GM19023 (cell line): ENCODE results near the gene SDCCAG8.
A peak's percentile ranks its signal among the peaks of the same experiment; 100 is the strongest.

ENCODE experiments used
- ATAC-seq: cut with Tn5 transposase; IDR thresholded peaks from one replicate; pipeline ENCODE4 v1.9.1; 2021; ENCODE audit warnings: mild to moderate bottlenecking, moderate library complexity; ENCODE audit not compliant: unreplicated experiment

Gene SDCCAG8

DNA sequence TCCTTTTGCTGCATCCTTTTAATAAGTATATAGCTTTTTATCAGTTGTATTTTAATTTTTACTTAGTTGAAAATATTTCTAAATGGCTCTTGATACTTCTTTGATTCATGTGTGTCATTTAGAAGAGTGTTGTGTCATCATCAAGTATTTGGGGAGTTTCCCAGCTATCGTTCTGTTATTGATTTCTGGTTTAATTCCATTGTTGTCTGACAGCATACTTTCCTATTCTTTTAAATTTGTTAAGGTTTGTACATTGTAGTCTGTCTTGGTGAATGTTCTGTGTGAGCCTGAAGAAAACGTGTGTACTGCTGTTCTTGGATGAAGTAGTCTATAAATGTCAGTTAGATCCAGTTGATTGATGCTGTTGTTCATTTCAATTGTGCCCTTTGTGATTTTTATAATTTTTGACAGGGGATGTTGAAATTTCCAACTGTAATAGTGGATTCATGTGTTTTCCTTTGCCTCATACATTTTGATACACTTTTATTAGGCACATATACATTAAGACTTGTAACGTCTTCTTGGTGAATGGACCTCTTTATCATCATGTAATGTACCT, 24.8 kb downstream of the SDCCAG8 start:
- no peak for ATAC-seq

DNA sequence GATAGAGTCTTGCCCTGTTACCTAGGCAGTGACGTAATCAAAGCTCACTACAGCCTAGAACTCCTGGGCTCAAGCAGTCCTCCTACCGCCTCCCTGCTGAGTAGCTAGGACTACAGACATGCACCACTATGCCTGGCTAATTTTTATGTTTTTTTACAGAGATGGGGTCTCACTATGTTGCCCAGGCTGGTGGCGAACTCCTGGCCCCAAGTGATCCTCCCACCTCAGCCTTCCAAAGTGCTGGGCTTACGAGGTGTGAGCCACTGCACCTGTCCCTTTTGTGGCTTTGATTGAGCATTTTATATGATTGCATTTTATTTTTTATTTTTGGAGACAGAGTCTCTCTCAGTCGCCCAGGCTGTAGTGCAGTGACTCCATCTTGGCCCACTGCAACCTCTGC, 25.8 kb downstream of the SDCCAG8 start:
- ATAC-seq, result no peak

DNA sequence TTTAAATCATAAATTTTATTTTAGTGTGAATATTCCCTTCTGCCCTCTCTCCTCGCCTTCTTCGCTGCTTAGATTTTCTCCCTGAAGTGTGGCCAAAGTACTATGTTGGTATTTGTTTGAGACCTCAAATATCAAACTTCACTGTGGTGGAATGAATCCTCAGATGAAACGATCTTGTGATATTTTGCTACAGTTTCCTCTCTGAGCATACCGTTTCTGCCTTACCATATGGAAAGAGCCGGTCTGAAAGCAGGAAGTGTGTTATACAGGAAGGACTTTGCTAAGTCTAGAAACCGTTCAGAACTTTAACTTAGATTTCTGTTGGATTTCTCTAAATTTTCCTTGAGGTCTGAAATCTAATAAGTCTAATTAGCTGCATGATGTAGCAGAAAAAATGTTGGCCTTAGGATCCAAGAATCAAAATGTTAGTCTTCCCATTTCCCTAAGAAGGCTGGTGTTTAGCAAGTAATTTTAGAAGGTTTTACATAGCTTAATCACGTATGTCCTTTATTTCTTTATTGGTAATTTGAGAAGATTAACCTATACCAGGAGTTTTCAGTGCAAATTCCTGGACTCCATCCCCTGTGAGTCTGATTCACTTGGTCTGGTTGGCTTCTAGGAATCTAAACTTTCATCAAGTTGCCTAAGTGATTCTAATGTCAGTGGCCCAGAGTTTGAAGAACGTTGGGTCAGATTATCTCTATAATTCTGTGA, 30.7 kb downstream of the SDCCAG8 start:
- ATAC-seq, result no peak

DNA sequence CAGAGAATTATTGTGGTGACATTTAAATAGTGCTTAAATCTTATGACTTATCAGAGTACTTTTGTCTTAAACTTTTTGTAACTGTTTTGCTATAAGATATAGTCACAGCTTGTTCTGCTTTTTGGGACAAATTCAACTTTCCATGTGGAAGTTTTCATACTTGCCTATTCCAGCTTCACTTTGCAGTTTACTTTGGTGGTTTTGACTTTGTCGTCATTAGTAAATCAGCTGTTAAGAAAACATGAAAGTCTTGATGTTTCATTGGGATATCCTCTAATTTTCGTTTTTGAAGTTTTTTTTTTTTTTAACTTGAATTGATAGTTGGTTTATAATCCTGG, 31.3 kb downstream of the SDCCAG8 start:
- no peak for ATAC-seq

DNA sequence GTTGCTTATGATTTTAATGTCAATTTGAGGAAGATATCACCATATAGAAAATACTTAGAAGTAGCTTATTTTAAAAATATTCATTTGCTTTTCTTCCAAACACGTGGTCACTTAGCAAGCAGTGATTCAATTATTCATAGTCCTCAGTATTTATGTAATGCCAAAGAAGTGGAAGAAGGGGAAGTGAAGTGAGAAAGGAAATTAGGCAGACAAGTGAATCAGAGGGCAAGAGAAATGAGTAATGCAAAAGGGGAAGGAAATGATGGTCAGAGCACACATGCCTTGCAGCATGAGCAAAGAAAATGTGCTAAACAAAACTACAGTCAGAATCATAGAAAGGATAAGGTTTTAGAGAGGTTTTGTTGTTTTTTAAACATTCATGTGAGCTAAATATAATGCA, 31.8 kb downstream of the SDCCAG8 start:
- peak; percentile 90 for ATAC-seq

DNA sequence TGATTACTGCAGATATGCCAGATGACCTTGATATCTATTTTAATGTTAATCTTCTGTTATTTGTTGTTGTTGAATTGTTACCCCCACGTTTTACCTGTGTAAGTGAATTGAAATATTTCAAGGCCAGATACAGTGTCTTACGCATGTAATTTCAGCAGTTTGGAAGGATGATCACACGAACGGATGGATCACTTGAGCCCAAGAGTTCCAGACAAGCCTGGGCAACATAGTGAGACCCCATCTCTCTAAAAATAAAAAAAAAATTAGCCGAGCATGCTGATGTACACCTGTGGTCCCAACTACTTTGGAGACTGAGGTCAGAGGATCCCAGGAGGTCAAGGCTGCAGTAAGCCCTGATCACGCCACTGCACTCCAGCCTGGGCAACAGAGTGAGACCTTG, 32.2 kb downstream of the SDCCAG8 start:
- ATAC-seq, result no peak

DNA sequence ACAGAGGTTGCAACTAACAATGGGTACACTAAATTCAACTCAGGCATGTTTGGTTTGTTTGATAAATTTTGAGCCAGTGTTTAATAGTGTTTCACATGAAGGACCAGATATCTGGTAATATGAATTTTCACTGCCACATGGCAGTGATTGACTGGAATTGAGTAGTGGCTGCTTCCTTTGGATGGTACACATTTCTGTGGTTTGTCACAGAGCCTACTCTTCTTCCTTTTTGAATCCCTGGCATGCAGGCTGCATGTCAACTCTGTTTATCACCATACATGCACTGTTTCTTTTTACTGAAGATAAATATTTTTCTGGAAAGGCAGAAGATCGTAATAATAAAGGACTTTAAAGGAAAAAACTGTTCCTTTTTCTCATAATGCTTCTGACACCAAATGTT, 35.5 kb downstream of the SDCCAG8 start:
- ATAC-seq, result no peak

DNA sequence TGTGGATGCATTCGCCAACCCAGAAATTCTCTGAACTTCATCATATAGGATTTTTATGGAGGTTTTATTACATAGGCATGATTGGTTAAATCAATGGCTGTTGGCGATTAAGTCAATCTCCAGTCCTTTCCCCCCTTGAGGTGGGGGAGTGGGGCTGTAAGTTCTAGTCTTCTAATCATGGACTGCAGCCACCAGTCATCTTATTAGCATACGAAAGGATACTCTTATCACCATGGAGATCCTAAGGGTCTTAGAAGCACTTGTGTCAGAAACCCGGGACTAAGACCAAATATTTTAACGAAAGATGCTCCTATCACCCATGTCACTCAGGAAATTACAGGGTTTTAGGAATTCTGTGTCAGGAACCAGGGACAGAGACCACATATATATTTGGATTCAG, 36.3 kb downstream of the SDCCAG8 start:
- no peak for ATAC-seq

DNA sequence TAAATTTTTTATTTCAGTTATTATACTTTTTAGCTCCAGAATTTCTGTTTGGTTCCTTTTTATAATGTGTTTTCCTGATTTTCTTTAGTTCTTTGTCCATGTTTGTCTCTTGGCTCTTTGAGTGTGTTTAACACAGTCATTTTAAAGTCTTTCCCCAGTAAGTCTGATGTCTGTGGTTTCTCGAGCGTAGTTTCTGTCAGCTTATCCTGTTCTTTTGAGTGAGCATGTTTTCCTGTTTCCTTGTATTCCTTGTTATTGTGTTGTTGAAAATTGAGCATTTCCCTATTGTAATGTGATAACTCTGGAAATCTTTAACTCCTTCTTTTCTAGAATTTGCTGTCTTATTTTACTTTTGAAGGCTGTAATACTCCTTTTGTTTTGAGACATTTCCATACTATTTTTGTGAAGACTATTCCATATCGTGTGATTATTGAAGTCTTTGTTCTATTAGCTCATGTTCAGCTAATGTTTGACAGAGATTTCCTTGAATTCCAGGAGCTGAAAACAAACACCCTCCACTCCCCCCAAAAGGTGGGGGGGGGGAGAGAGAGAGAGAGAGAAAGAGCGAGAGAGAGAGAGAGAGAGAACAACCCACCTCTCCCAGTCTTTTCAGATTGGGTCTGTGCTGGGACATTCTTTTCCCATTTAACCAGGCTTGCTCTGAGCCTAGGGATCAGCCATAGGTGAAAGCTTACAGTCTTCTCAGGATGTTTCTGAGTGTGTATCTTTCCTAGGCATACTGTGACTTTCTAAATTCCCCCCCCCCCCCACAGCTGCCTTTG, 38.3 kb downstream of the SDCCAG8 start:
- no peak for ATAC-seq

DNA sequence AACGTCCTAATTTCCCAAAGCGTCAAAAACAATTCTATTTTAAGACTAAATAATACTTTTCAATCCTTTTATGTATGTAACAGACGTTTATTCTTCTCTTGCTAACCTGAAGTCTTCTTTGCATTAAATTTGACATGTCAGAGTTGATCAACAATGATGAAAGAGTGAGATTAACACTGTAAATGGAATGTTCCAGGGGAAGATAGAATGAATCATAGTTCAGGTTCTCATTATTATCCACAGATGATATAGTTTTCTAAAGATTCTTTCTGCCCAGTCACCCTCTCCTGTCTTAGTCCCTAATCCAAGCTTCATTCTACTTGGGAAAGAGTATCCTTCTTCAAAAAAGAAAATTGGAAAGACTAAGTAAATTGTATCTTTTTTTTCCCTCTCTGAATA, 38.9 kb downstream of the SDCCAG8 start:
- no peak for ATAC-seq

DNA sequence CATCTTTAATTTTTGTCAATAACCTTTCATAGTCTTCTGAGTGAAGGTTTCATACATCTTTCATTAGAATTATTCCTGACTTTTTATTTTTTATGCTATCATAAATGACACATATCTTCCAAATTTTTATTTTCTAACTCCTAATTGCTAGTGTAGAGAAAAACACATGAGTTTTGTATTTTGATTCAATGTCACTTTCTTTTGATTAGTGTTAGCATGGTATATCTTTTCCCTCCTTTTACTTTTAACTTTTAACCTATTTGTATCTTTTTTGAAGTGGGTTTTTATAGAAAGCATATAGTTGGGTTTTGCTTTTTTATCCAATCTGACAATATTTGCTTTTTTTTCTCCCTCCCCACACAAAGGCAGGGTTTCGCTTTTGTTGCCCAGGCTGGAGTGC, 43.2 kb downstream of the SDCCAG8 start:
- ATAC-seq, result no peak

DNA sequence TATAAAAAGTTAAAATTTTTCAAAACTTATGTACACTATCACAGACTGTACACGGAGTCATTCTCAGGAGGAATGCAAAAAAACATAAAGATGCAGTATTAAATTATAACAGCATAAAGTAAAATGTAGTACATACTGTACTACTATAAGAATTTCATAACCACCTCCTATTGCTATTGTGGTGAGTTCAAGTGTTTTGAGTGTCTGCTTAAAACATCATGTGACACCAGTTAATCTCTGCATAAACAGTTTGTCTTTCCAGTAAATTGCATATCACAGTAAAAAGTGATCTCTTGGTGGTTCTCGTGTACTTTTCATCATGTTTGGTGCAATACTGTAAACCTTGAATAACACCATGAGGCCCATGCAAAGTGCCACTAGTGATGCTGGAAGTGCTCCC, 45.2 kb downstream of the SDCCAG8 start:
- no peak for ATAC-seq

DNA sequence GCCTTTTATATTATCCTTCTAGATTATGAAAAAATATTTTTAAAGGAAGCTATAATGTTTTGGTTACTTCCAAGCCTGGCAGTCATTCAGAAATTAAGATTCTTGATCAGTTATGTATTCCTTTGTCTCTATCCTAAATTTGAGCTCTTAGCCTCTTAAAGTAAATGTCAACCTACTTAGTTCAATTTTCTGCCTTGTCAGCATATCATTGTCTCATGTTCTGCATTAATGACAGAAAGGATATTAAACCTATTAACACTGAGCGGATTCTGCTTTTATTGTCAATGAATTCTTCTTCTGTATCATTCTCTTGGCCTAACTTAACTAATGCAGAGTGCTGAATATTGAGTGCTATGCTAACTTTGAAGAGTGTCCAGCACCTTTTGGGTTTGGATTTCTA, 56.0 kb downstream of the SDCCAG8 start:
- ATAC-seq, result no peak

DNA sequence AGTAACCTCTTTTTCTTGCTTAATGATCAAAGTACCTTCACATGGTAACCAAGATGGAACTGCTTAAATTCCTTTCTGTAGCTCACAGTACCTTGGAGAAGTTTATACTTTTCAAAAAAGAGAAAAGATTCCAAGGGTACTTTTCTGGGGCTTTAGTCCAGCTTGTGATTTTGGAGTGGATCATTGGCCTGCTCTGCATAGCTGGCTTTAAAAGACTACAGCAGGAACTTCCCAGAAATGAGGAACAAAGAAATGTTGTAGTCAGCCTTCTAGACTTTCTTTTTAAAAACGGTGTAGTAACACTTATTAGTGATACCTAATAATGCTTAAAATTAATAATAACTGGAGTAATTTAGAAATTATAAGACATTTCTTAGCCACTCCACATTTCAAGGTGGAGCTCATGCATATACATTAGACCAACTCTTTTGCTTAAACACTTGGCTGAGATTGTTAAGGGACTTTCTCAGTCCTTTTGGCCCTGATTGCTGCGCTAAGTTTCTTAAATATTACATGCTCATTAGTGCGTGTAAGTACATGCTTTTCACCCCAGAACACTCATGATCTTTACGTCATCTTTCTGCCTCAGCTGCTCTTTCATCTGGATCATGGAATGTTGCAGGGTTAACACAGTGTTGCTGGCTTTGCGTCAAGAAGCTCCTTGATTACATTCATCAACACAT, 57.3 kb downstream of the SDCCAG8 start:
- ATAC-seq, result peak; percentile 33

DNA sequence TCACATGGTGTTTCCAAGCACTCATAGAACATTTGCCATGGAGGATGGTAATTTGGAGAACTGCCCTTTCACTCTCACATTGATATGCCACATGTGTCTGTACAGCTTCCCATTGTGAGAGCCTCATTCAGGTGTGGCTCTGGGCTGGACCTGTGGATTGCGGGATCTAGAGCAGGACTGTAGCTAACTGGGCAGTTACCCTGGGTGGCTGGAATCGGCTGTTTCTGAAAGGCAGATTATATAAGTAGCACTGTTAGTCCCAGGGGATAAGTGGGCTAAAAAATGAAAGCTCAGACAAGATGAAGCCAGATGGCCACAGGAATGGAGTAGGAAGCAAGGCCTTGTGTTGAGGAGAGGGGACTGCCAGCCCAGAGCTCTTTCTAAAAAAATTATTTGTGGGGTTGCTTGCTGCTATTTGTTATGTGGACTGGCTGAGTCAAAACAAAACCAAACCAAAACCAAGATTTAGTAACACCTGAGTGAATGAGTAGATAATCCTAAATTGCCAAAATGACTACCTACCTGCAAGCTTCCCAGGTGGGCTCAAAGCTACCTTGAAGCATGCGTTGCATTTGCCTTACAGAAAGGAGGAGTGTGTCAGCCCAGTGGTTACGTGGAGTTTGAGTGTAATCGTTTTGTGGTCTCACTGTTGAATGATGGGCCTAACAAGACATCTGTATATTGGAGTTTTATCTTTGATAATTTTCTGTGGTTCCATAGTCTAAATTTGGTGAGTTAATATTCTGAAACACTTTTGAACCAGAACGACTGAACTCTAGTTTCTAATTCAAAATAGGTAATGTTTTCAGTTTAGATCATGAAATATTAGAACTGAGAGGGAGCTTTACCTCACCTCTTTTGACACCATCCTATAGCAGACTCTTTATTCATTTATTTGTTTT, 58.0 kb downstream of the SDCCAG8 start:
- peak; percentile 75 for ATAC-seq

DNA sequence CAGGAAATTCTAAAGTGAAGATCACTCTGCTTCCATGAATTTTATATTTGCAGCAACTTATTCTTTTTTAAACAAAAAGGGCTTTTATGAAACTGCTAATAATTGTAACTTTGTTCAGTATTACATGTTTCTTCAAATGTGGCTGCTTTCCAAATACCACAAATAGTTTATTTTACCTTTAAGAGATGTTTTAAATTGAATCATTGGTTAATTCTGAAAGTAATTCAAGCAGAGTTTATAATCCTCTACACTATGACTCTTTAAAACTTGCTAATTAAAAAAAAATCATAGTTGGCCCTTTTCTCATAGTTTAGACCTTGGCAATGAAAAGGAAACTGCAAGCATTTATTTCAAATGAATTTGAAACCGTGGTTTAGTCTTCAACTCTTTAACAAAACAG, 59.6 kb downstream of the SDCCAG8 start:
- ATAC-seq, result no peak

DNA sequence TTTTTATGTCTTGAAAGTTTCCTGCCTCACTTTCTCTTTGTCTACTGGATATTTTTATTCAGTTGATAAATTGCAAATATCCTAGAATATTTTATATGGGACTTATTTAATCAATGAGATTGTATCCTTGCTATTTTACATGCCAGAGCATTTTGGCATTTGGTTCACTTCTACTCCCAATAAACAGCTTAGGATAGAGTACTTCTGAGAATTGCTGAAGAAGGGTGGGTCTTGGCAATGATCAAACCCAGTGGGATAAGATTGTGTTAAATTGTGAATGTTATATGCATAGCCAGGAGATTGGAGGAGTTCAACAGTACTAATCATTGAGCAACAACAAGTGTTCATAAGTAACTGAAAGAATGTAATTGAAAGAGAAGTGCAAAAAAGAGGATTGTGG, 60.1 kb downstream of the SDCCAG8 start:
- ATAC-seq, result no peak

DNA sequence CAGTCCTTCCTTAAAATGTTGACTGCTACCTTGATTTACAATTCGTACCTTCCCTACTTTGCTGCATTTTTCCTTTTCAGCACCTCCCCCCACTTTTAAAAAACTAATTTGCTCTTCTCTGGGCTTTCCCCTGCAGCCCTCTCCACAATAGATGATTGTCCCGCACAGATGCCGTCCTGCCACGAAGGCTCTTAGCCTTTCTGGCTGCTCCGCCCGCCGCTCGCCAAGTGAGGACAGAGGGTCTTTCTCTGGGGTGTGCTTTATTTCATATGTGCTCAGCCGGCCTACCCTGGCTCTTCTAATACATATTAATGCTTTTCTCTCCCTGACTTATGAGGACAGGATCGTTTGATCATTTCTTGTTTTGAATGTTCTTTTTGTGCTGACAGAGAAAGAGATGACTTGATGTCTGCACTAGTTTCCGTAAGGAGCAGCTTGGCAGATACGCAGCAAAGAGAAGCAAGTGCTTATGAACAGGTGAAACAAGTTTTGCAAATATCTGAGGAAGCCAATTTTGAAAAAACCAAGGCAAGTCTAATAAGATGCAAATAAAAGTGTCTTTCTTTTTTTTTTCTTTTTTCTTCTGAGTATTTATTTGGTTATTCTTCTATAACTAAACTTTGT, 60.6 kb downstream of the SDCCAG8 start:
- no peak for ATAC-seq

DNA sequence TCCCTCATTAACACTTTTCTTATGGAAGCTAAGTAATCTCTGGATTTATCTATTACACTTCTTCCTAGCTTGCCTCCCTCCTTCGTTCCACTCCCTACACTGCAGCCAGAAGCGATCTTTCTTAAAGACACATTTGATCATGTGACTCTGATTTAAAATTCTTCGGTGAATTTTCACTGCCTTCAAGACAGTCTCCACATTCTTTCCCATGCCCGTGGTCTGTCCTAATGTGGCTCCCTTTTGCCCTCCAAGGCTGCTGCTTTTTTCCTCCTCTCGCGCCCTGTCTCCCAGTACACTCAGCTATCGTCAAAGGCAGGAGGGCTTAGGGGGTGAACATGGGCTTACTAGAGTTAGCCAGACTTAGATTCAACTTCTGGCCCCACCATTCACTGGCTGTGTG, 64.4 kb downstream of the SDCCAG8 start:
- ATAC-seq, result no peak

DNA sequence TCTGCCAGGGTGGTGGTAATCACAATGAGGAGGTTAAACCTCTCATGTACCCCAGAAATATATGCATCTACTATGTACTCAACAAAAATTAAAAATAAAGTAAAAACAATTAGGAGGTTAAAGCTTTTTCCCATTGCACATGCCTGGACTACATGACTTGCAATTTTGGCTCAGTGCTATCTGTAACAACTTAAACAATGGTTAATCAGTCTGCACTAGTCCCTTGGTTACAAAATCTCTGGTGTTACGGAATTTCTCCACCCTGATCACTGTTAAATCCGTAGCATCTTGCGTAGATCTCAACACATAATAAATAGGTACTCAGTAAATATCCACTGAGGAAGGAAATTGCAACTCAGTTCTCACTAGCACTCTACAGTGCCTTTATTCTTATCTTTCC, 66.5 kb downstream of the SDCCAG8 start:
- no peak for ATAC-seq
